ENCODE results near the gene SLC4A1AP.

DNA sequence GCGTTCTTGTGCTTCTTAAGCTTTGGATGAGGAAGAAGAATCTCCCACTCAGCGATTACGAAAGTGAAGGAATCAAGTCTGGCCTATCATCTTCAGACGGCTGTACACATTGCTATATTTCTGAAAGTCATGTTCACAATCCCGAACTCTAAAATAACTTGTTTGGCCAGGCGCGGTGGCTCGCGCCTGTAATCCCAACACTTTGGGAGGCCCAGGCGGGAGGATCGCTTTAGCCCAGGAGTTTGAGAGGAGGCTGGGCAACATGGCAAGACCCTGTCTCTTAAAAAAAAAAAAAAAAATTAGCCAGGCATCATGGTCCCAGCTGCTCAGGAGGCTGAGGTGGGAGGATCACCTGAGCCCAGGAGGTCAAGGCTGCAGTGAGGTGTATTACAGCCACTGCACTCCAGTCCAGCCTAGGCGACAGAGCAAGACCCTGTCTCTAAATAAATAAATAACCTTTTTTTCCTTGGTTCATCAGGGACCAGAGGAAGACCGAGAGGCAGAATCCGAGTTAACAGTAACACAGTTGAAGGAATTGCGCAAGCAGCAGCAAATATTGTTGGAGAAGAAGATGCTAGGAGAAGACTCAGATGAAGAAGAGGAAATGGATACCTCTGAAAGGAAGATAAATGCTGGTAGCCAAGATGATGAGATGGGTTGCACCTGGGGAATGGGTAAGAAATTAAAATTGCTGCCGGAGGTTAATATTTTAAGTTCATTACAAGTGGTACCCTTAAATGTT is 1.1 kb downstream of the SLC4A1AP start:
- TF ChIP-seq, protein P1, sequence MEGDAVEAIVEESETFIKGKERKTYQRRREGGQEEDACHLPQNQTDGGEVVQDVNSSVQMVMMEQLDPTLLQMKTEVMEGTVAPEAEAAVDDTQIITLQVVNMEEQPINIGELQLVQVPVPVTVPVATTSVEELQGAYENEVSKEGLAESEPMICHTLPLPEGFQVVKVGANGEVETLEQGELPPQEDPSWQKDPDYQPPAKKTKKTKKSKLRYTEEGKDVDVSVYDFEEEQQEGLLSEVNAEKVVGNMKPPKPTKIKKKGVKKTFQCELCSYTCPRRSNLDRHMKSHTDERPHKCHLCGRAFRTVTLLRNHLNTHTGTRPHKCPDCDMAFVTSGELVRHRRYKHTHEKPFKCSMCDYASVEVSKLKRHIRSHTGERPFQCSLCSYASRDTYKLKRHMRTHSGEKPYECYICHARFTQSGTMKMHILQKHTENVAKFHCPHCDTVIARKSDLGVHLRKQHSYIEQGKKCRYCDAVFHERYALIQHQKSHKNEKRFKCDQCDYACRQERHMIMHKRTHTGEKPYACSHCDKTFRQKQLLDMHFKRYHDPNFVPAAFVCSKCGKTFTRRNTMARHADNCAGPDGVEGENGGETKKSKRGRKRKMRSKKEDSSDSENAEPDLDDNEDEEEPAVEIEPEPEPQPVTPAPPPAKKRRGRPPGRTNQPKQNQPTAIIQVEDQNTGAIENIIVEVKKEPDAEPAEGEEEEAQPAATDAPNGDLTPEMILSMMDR (IDR thresholded peaks at IDR 0.05) = no peak
- no peak for TF ChIP-seq POLR2A (IDR thresholded peaks at IDR 0.05)

Measured in right lobe of liver (tissue), 4 donors.